K562 (cell line): ENCODE data around the gene CDH8. TPM values are rescaled to one million over a fixed set of nuclear protein-coding genes. Genes with fewer than 3 reads are reported as not detected.
A peak's percentile ranks its signal among the peaks of the same experiment; 100 is the strongest.

Experiments
- ATAC-seq: fragments of 200-7000 bp; cut with Tn5 transposase; 3 replicates; pipeline ENCODE4 v1.9.1; 2020; ENCODE audit warnings: moderate library complexity
- BruUV-seq: library from RNA; stranded (reverse); fragments of 400-500 nt; replicated peaks from 2 replicates; lab custom pipeline; 2021; lab: Mats Ljungman, UMichigan
- CTCF ChIA-PET: fragments of 300-600 bp; formaldehyde crosslinking; extraction: SDS; loops from one replicate; lab custom pipeline; 2021; ENCODE audit warnings: low intra/inter-chr PET ratio; lab: Yijun Ruan, JAX
- POLR2A ChIA-PET: fragments of 300-600, 350-650 bp; sonication (Branson Sonifier 250); formaldehyde crosslinking; extraction: SDS; loops from one replicate; lab custom pipeline; 2021; ENCODE audit warnings: antibody characterized with exemption, inconsistent platforms; lab: Yijun Ruan, JAX
- DNase-seq, 4 experiments: peaks; one replicate each; pipeline versions ENCODE4 v3.0.0 to v3.0.0-alpha.2; 2011 to 2018; ENCODE audit warnings: low spot score in 3 of 4, mixed read lengths in 3 of 4; ENCODE audit errors: extremely low read depth in 1 of 4
- FAIRE-seq: peaks from 2 replicates; lab custom pipeline; 2011; peaks lifted over from hg19 to GRCh38; lab: Jason Lieb, UNC
- H2AFZ ChIP-seq: 2 replicates; pipeline ENCODE4 v1.6.0; 2011; ENCODE audit warnings: low read depth, low read length, control low read depth, inconsistent platforms
- H3K27ac ChIP-seq: fragments of 200-600 bp; 3 replicates; pipeline ENCODE4 v1.8.0; 2011; ENCODE audit warnings: low read depth, mild to moderate bottlenecking, control low read depth, inconsistent platforms, low read length, moderate library complexity, mixed read lengths; ENCODE audit errors: extremely low read depth
- H3K27me3 ChIP-seq, 2 experiments: fragments of 300-600 bp in 1 of 2; 2 replicates in 1 of 2; 3 replicates in 1 of 2; pipeline versions ENCODE4 v1.6.0 to v1.8.0; 2011; ENCODE audit warnings: inconsistent platforms in 2 of 2, low read length in 2 of 2, mild to moderate bottlenecking in 1 of 2, mixed read lengths in 1 of 2, moderate library complexity in 1 of 2; ENCODE audit not compliant: control insufficient read depth in 2 of 2, insufficient read depth in 2 of 2
- H3K36me3 ChIP-seq: fragments of 300-600 bp; 3 replicates; pipeline ENCODE4 v1.8.0; 2011; ENCODE audit warnings: mild to moderate bottlenecking, low read length, inconsistent platforms; ENCODE audit not compliant: control insufficient read depth, insufficient read depth
- H3K4me1 ChIP-seq, 2 experiments: fragments of 200-600 bp in 1 of 2; replicated peaks in 1 of 2; 2 replicates in 1 of 2; 3 replicates in 1 of 2; pipeline versions ENCODE4 v1.5.1 to v1.8.0; 2011; ENCODE audit warnings: inconsistent platforms in 2 of 2, low read length in 2 of 2, mild to moderate bottlenecking in 1 of 2, mixed read lengths in 1 of 2, moderate library complexity in 1 of 2; ENCODE audit not compliant: control insufficient read depth in 2 of 2, insufficient read depth in 2 of 2
- H3K4me2 ChIP-seq: 2 replicates; pipeline ENCODE4 v1.6.1; 2011; ENCODE audit warnings: low read length, control low read depth, inconsistent platforms, mixed read lengths; ENCODE audit not compliant: insufficient read depth
- H3K4me3 ChIP-seq: fragments of 200-600 bp; sonication (generic), shearing (Covaris generic); 2 replicates; pipeline ENCODE4 v1.5.1; 2016; ENCODE audit warnings: control low read depth, inconsistent platforms
- H3K79me2 ChIP-seq: fragments of 200-600 bp; 3 replicates; pipeline ENCODE4 v1.8.0; 2011; ENCODE audit warnings: low read length, inconsistent platforms; ENCODE audit not compliant: control insufficient read depth, insufficient read depth
- H3K9ac ChIP-seq, 2 experiments: 2 replicates each; pipeline versions ENCODE4 v1.6.0 to v1.6.1; 2011; ENCODE audit warnings: low read depth in 2 of 2, low read length in 2 of 2, control low read depth in 1 of 2, inconsistent platforms in 1 of 2, mild to moderate bottlenecking in 1 of 2, mixed read lengths in 1 of 2; ENCODE audit not compliant: insufficient read depth in 1 of 2
- H3K9me1 ChIP-seq: one replicate; pipeline ENCODE4 v1.6.0; 2011; ENCODE audit warnings: inconsistent platforms, mild to moderate bottlenecking, low read length, moderate library complexity; ENCODE audit not compliant: control insufficient read depth, insufficient read depth
- H3K9me3 ChIP-seq: replicated peaks from 2 replicates; pipeline ENCODE4 v1.5.1; 2011; ENCODE audit warnings: low read depth, low read length, inconsistent platforms; ENCODE audit not compliant: control insufficient read depth, insufficient read depth
- H4K20me1 ChIP-seq: replicated peaks from 2 replicates; pipeline ENCODE4 v1.6.1; 2011; ENCODE audit warnings: low read length, inconsistent platforms, mixed read lengths; ENCODE audit not compliant: control insufficient read depth, insufficient read depth
- CTCF ChIP-seq, 3 experiments: IDR thresholded peaks in 2 of 3; conservative IDR thresholded peaks in 1 of 3; 2 replicates each; pipeline ENCODE4 v1.5.1; 2011 to 2012; ENCODE audit warnings: low read length in 3 of 3, mild to moderate bottlenecking in 3 of 3, control low read depth in 2 of 3, improper control_type of control experiment in 1 of 3, inconsistent platforms in 1 of 3, low read depth in 1 of 3, mixed read lengths in 1 of 3, moderate library complexity in 1 of 3; ENCODE audit not compliant: insufficient read depth in 2 of 3
- FOXK1 ChIP-seq: sonication (generic); formaldehyde crosslinking; IDR thresholded peaks from 2 replicates; pipeline ENCODE4 v1.8.0; 2022; ENCODE audit warnings: missing genetic modification reagents, mild to moderate bottlenecking, borderline replicate concordance
- SAFB2 ChIP-seq: fragments of 200-400 bp; formaldehyde crosslinking; IDR thresholded peaks from 2 replicates; pipeline ENCODE4 v1.6.1; 2018; ENCODE audit warnings: borderline replicate concordance, low read length, low read depth, moderate library complexity; ENCODE audit not compliant: severe bottlenecking
- WGBS: fragments of 100-300 bp; shearing (Covaris generic); methylation state at CpG from one replicate; pipeline ENCODE4 v1.1.6; 2016; ENCODE audit warnings: low coverage, mixed read lengths; ENCODE audit not compliant: insufficient coverage; ENCODE audit errors: missing lambda C conversion rate; 5-methylcytosine and 5-hydroxymethylcytosine counted together
- in situ Hi-C: fragments of 300-500 bp; cut with MboI; formaldehyde crosslinking; loops from 4 replicates; pipeline ENCODE4 v1.15.0; 2018; ENCODE audit warnings: inconsistent platforms, mixed read lengths
- intact Hi-C: fragments of 100-400 bp; cut with micrococcal nuclease; formaldehyde crosslinking; loops from 2 replicates; pipeline ENCODE4 v1.14.2; 2022
- polyA plus RNA-seq, 8 experiments: library from polyadenylated mRNA; depleted of rRNA in 4 of 8; stranded (reverse) in 5 of 8; unstranded in 3 of 8; fragments of >200 nt; fragmentation: Nextera tagmentation in 2 of 8; fragmentation: Illumina TruSeq in 1 of 8; extraction: Ambion mirVana in 2 of 8; extraction: Trizol in 1 of 8; gene quantifications; 2 replicates each; pipeline versions ENCODE4 v1.2.1 to v1.2.3, GENCODE V29; 2011 to 2014; ENCODE audit warnings: inconsistent platforms in 1 of 8, missing spikeins in 1 of 8
- total RNA-seq, 7 experiments: library from RNA; depleted of rRNA in 6 of 7; stranded (reverse); fragments of >200 nt in 6 of 7; fragmentation: Illumina TruSeq in 2 of 7; extraction: Trizol in 2 of 7; gene quantifications; 2 replicates each; pipeline versions ENCODE4 v1.2.1 to v1.2.3, GENCODE V29; 2011 to 2021; ENCODE audit warnings: low replicate concordance in 1 of 7

The CDH8 gene
- total and polyA plus RNA-seq, 9 of the 15 experiments (the other 6 are each of a cell fraction or from before 2014, with no cell fraction given): 0.22 to 1.4 (median 0.42) TPM; not detected in 4

- CTCF ChIA-PET: no interaction called here
- 2% methylated on average over 3 of the region's 4 CpGs for WGBS
- in situ Hi-C loops: no loop called here
Measured at GRCh38 chr16:62077998-62078397, 41.8 kb upstream of the CDH8 start.

More at GRCh38 chr16:62077998-62078397, 41.8 kb upstream of the CDH8 start:
- Histone ChIP-seq H3K4me3 (no peak overlapping the region), H3K27me3 (no peaks in the 10 kb centered on the region), H3K79me2 (no peaks in the 10 kb centered on the region), H3K4me1 (no peaks in the 10 kb centered on the region), H3K9me3 (no peaks in the 10 kb centered on the region; the same call in 1 of the 2 replicates), H4K20me1 (no peaks in the 10 kb centered on the region)
- no peak for FAIRE-seq
- no peak for TF ChIP-seq SAFB2
- TF ChIP-seq FOXK1: no peak
- TF ChIP-seq CTCF (IDR thresholded peaks at IDR 0.05 in 2 of 3, conservative IDR thresholded peaks at IDR 0.05 in 1 of 3; ENCODE audit: insufficient read depth in 2 of 3, low read depth in 1 of 3, low read length in 3 of 3): 0 out of 6 replicates have a peak, but pooled peaks of 1 of the 3 experiments have one; percentile 10
- TF ChIP-seq, all 486 proteins: peak for 1
- Histone ChIP-seq H2AFZ (no peak overlapping the region), H3K4me2 (no peak overlapping the region), H3K27ac (no peak overlapping the region), H3K9me1 (no peaks in the 10 kb centered on the region), H3K36me3 (no peaks in the 10 kb centered on the region), H3K9ac (no peak overlapping the region)
- POLR2A ChIA-PET: no interaction called here
- no peak for DNase-seq
- BruUV-seq: no TSS peak
- no peak for ATAC-seq
- intact Hi-C loops: no loop called here
